Hematopoietic multipotent progenitor cell (in vitro differentiated cells): ENCODE measurements around the gene ST6GAL2. TPM values are rescaled to one million over a fixed set of nuclear protein-coding genes. Genes with fewer than 3 reads are reported as not detected.

Experiments
- DNase-seq, 3 donors: peaks; one replicate each; pipeline ENCODE4 v3.0.0-alpha.2; 2011 to 2015; ENCODE audit warnings: low read depth in 2 of 3, low spot score in 2 of 3
- total RNA-seq: library from RNA; depleted of rRNA; stranded (reverse); fragments of >200 nt; gene quantifications from one replicate; pipeline ENCODE4 v1.2.3, GENCODE V29; 2012

The ST6GAL2 gene
- 21.3 TPM for total RNA-seq

- peak in 2 of 3 donors; percentile 73 to 77 for DNase-seq
Measured at GRCh38 chr2:106885971-106886915, at the start of gene ST6GAL2. TSS of gene ST6GAL2 (minus strand) at chr2:106886167. CDS start at chr2:106843977, 42,190 bp downstream.

GRCh38 chr2:106932644-106933043 lies 46.7 kb upstream of the ST6GAL2 start:
- DNase-seq, result no peak

GRCh38 chr2:106931717-106932335 lies 45.9 kb upstream of the ST6GAL2 start:
- DNase-seq, result no peak

GRCh38 chr2:106921451-106921850 lies 35.5 kb upstream of the ST6GAL2 start:
- peak in 1 of 3 donors; percentile 10 for DNase-seq

- DNase-seq, result no peak
Measured at GRCh38 chr2:106919012-106919411, 33.0 kb upstream of the ST6GAL2 start.

- DNase-seq, result no peak
Measured at GRCh38 chr2:106904242-106904641, 18.3 kb upstream of the ST6GAL2 start.

- DNase-seq, result peak in 1 of 3 donors; percentile 43
Measured at GRCh38 chr2:106899786-106900530, 14.0 kb upstream of the ST6GAL2 start.

- no peak for DNase-seq
Measured at GRCh38 chr2:106894545-106894944, 8.6 kb upstream of the ST6GAL2 start.

- peak in 1 of 3 donors; percentile 55 for DNase-seq
Measured at GRCh38 chr2:106892048-106892447, 6.1 kb upstream of the ST6GAL2 start.

- DNase-seq, result peak in 1 of 3 donors; percentile 62
Measured at GRCh38 chr2:106890606-106891005, 4.6 kb upstream of the ST6GAL2 start.

- peak in 1 of 3 donors; percentile 56 for DNase-seq
Measured at GRCh38 chr2:106886916-106887758, 1.2 kb upstream of the ST6GAL2 start.

- peak in 1 of 3 donors; percentile 35 for DNase-seq
Measured at GRCh38 chr2:106885329-106885728, 638 bp downstream of the ST6GAL2 start.

GRCh38 chr2:106882673-106883072 lies 3.3 kb downstream of the ST6GAL2 start:
- DNase-seq, result peak in 1 of 3 donors; percentile 21

GRCh38 chr2:106878206-106878605 lies 7.8 kb downstream of the ST6GAL2 start:
- DNase-seq, result no peak

- DNase-seq, result peak in 1 of 3 donors; percentile 79
Measured at GRCh38 chr2:106876699-106877098, 9.3 kb downstream of the ST6GAL2 start.

GRCh38 chr2:106869512-106870275 lies 16.3 kb downstream of the ST6GAL2 start:
- no peak for DNase-seq

GRCh38 chr2:106868275-106868674 lies 17.7 kb downstream of the ST6GAL2 start:
- DNase-seq, result no peak

GRCh38 chr2:106867196-106867953 lies 18.6 kb downstream of the ST6GAL2 start:
- DNase-seq, result no peak

- DNase-seq, result no peak
Measured at GRCh38 chr2:106866641-106867040, 19.3 kb downstream of the ST6GAL2 start.
